Activated CD8-positive, alpha-beta memory T cell treated with anti-CD3 and anti-CD28 coated beads for 24 hours (primary cell): ENCODE data around the gene ZNF287.
"Not testable (repeated sequence)": the region's sequence is repeated elsewhere in the genome, so short reads cannot be mapped to it uniquely, and the experiment has no call there.

Source experiments
- DNase-seq: peaks from one replicate; pipeline ENCODE4 v3.0.0-alpha.2; 2020

ZNF287 gene

GRCh38 chr17:16568541-16569357, at the start of gene ZNF287:
TSS of gene ZNF287 (minus strand) at chr17:16569204. CDS start at chr17:16567731, 1,473 bp downstream.
- DNase-seq: peak; percentile 94

- no peak for DNase-seq
Observed at GRCh38 chr17:16617481-16618060, 48.6 kb upstream of the ZNF287 start.

GRCh38 chr17:16599537-16599936, 30.5 kb upstream of the ZNF287 start:
- DNase-seq: no peak

GRCh38 chr17:16593356-16594102, 24.5 kb upstream of the ZNF287 start:
- DNase-seq: no peak

DNA sequence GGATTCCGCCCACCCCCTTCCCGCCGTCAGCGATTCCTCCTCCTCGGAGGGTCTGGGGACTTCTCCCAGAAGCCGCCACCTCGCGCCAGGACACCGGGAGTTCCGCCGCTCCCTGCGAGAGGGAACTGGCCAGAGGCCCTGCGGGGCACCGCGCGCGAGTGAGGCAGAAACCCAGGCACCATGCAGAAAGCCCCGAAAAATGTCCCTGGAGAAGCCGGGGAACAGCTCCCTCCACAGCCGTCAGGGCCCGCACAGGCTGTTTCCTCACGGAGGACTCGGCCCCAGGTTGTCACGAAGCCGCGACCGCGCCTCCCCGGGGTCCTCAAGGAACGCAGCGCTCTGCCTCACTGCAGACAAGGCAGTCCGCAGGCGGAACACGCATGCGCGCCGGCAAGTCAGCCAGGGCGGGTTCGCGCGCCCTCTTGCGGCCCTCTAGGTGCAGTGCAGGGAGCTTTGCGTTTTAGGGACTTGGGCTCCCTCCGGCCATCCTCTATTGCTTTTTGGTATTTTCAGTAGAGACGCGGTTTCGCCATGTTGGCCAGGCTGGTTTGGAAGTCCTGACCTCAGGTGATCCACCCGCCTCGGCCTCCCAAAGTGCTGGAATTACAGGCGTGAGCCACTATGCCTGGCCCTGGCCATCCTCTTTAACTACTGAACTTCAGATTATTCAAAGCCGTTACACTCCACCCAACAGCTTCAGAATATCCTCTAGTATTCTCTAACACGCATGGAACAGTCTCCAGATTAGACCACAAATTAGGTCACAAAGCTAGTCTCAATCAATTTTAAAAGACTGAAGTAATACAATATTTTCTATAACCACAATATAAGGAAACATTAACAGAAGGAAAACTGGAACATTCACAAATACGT, 20.3 kb upstream of the ZNF287 start:
- peak; percentile 97 for DNase-seq

DNA sequence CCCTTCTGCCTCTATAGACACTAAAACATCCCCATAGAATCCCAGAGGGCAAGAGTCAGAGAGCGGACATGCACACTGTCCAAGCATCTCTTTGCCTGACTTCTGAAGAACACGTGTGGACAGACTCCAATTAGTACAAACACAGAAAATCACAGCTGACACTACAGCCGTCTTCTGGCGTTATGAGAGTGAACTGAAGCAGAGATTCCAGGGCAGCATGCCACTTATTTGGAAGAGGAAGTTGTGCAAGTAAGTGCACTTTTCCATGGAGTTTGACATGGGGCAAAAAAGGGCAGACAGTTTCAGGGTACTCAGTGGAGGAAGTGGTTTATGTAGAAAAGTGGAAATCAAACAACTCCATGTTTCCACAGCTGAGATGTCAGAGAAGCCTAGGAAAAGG, 16.8 kb upstream of the ZNF287 start:
- DNase-seq: no peak

- DNase-seq: peak; percentile 97
Observed at GRCh38 chr17:16584273-16584995, 15.4 kb upstream of the ZNF287 start.

- DNase-seq: no peak
Observed at GRCh38 chr17:16583781-16584180, 14.8 kb upstream of the ZNF287 start.

DNA sequence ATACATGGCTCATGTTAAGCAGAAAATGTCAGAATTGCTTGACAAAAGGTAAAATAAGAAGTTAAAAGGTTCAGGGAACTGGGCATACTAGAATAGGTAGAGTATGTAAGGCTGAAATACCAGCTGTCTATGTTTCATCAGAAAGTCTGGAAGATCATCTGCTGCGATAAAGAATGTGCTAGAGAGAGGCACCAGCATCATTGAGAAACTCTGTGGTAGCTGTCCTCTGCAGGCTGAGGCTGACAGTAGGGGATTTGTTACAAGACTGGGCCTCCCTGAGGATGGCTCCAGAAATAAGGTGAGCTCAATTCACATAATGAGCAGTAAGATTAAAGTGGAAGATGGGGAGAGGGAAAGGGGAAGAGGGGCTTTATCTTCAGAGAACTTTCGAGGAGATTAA, 4.5 kb upstream of the ZNF287 start:
- DNase-seq: no peak

- DNase-seq: no peak
Observed at GRCh38 chr17:16569358-16569712, 331 bp upstream of the ZNF287 start.

DNA sequence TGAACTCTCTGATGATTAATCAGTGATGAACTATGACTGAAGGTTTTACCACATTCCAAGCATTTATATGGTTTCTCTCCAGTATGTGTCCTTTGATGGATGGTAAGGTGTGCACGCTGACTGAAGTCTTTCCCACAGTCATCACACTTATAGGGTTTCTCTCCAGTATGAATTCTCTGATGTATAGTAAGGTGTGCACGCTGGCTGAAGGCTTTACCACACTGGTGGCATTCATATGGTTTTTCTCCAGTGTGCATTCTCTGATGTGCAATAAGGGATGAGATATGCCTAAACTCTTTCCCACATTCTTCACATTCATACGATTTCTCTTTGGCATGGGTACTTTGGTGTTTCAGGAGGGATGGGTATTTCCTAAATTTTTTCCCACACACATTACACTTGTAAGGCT, 16.4 kb downstream of the ZNF287 start:
- no peak for DNase-seq

GRCh38 chr17:16551878-16552636, 16.9 kb downstream of the ZNF287 start:
- DNase-seq: no peak

GRCh38 chr17:16537130-16537458, 31.9 kb downstream of the ZNF287 start:
- DNase-seq: no peak

DNA sequence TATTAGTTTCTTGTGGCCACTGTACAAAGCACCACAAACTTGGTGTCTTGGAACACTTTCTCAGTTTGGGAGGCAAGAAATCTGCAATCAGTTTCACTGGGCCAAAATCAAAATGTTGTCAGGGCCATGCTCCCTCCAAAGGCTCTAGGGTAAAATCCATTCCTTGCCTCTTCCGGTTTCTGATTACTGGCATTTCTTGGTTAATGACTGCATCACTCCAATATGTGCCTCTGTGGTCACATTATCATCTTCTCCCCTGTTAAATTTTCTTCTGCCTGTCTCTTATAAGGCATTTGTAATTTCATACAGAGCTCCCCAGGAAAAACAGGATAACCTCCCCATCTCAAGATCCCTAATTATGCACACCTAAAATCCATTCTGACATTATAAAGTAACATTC, 34.8 kb downstream of the ZNF287 start:
- DNase-seq: no peak

- DNase-seq: no peak
Observed at GRCh38 chr17:16529906-16530305, 39.1 kb downstream of the ZNF287 start.

- no peak for DNase-seq
Observed at GRCh38 chr17:16527298-16527697, 41.7 kb downstream of the ZNF287 start.

- DNase-seq: not testable (repeated sequence)
Observed at GRCh38 chr17:16525556-16525955, 43.4 kb downstream of the ZNF287 start.

GRCh38 chr17:16521070-16521727, 47.8 kb downstream of the ZNF287 start:
- DNase-seq: peak; percentile 76

DNA sequence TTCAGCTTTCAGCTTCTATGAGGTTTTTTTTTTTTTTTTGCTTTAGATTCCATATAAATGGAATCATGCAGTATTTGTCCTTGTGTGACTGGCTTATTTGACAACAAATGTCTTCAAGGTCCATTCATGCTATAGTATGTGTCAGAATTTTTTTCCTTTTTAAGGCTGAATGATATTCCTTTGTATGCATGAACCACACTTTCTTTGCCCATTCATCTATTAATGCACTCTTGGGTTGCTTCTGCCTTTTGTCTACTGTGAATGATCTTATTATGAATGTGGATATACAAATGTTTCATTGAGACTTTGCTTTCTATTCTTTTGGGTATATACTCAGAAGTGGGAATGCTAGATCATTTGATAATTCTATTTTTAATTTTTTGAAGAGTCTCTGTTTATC, 50.0 kb downstream of the ZNF287 start:
- DNase-seq: no peak

DNA sequence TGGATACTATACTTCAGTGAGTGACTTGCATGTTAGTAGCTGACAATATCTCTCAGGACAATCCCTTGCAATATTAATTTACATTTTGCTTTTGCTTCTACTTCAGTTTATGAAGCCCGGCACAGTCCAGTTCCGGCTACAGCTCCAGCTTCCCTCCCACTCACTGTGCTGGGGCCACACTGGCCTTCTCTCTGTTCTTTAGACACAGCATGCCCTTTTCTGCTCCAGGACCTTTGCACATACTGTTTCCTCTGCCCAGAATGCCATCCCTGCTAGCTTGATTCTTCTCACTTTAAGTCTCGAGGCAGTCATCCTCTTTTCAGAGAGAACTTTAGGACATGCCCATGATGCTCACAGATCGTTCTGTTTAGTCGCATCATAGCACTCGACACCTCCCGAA, 51.5 kb downstream of the ZNF287 start:
- DNase-seq: no peak

DNA sequence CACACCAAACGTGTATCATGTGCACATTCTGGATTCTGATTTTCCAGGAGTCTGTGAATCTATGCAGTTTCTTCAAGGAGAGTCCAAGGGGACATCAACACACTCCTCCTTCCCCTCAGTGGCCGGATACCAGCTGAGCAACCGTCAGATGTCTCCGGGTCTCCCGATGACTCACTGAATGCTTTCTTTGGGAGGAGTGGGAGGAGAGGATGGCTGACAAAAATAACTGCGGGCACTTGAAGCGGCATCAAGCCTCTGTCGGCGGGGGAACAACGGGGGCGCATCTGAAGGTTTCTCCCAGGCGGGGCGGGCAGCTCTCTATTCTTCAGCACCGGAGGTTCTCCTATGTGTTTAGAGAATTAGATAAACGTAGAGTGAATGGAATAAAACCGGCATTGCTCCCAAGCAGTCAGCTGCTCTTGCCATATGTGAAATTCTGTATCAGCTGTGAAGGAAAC, 52.4 kb downstream of the ZNF287 start:
- no peak for DNase-seq
